ENCODE results near the gene FAM20A.
"Not testable (repeated sequence)": the region's sequence is repeated elsewhere in the genome, so short reads cannot be mapped to it uniquely, and the experiment has no call there.

Gene FAM20A

GRCh38 chr17:68592682-68593641, 8.2 kb downstream of the FAM20A start:
- DNase-seq: no peak

- no peak for DNase-seq
Observed at GRCh38 chr17:68592009-68592408, 9.2 kb downstream of the FAM20A start.

GRCh38 chr17:68591583-68591982, 9.6 kb downstream of the FAM20A start:
- DNase-seq: peak in 1 of 56 donors; percentile 10

- DNase-seq: no peak
Observed at GRCh38 chr17:68589086-68589485, 12.1 kb downstream of the FAM20A start.

- DNase-seq: no peak
Observed at GRCh38 chr17:68588362-68588761, 12.8 kb downstream of the FAM20A start.

- DNase-seq: no peak
Observed at GRCh38 chr17:68587847-68588246, 13.3 kb downstream of the FAM20A start.

- no peak for DNase-seq
Observed at GRCh38 chr17:68587026-68587425, 14.1 kb downstream of the FAM20A start.

GRCh38 chr17:68585643-68586042, 15.5 kb downstream of the FAM20A start:
- no peak for DNase-seq

- DNase-seq: no peak
Observed at GRCh38 chr17:68584581-68585303, 16.4 kb downstream of the FAM20A start.

GRCh38 chr17:68582867-68583266, 18.3 kb downstream of the FAM20A start:
- DNase-seq: not testable (repeated sequence)

GRCh38 chr17:68581863-68582645, 19.1 kb downstream of the FAM20A start:
- no peak for DNase-seq

- DNase-seq: no peak
Observed at GRCh38 chr17:68580236-68580770, 20.9 kb downstream of the FAM20A start.

- DNase-seq: no peak
Observed at GRCh38 chr17:68579194-68579927, 21.8 kb downstream of the FAM20A start.

- DNase-seq: no peak
Observed at GRCh38 chr17:68578236-68578635, 22.9 kb downstream of the FAM20A start.

GRCh38 chr17:68577497-68577821, 23.7 kb downstream of the FAM20A start:
- no peak for DNase-seq

- DNase-seq: no peak
Observed at GRCh38 chr17:68576811-68577496, 24.2 kb downstream of the FAM20A start.

GRCh38 chr17:68576137-68576536, 25.0 kb downstream of the FAM20A start:
- no peak for DNase-seq

- DNase-seq: no peak
Observed at GRCh38 chr17:68573338-68573737, 27.8 kb downstream of the FAM20A start.

- DNase-seq: no peak
Observed at GRCh38 chr17:68572138-68572842, 28.9 kb downstream of the FAM20A start.

GRCh38 chr17:68570526-68570925, 30.6 kb downstream of the FAM20A start:
- DNase-seq: no peak
